Skeletal muscle tissue (tissue), 4 donors: ENCODE data around the gene GNAO1. TPM values are rescaled to one million over a fixed set of nuclear protein-coding genes. Genes with fewer than 3 reads are reported as not detected.
"Not testable (repeated sequence)": the region's sequence is repeated elsewhere in the genome, so short reads cannot be mapped to it uniquely, and the experiment has no call there.

ENCODE experiments used
- H3K27ac ChIP-seq: one replicate; pipeline ENCODE4 v1.7.0; 2013; ENCODE audit warnings: mild to moderate bottlenecking, low read depth, low read length, inconsistent platforms
- H3K27me3 ChIP-seq, 3 donors: one replicate each; pipeline ENCODE4 v1.7.0; 2013; ENCODE audit warnings: low read length in 3 of 3; ENCODE audit not compliant: control insufficient read depth in 3 of 3, insufficient read depth in 3 of 3
- H3K36me3 ChIP-seq, 3 donors: one replicate each; pipeline ENCODE4 v1.7.0; 2013; ENCODE audit warnings: low read length in 3 of 3; ENCODE audit not compliant: control insufficient read depth in 3 of 3, insufficient read depth in 3 of 3
- H3K4me1 ChIP-seq, 3 donors: one replicate each; pipeline ENCODE4 v1.7.0; 2013; ENCODE audit warnings: low read length in 3 of 3, mild to moderate bottlenecking in 3 of 3; ENCODE audit not compliant: control insufficient read depth in 3 of 3, insufficient read depth in 3 of 3
- H3K4me3 ChIP-seq, 3 donors: one replicate each; pipeline ENCODE4 v1.7.0; 2013; ENCODE audit warnings: low read length in 3 of 3
- H3K9ac ChIP-seq, 3 donors: one replicate each; pipeline ENCODE4 v1.7.0; 2013; ENCODE audit warnings: low read length in 3 of 3, mild to moderate bottlenecking in 3 of 3, moderate library complexity in 2 of 3, low read depth in 1 of 3
- H3K9me3 ChIP-seq, 3 donors: one replicate each; pipeline ENCODE4 v1.7.0; 2013; ENCODE audit warnings: low read length in 3 of 3; ENCODE audit not compliant: control insufficient read depth in 3 of 3
- total RNA-seq: library from RNA; depleted of rRNA; stranded (reverse); fragments of >200 nt; gene quantifications from one replicate; pipeline ENCODE4 v1.2.3, GENCODE V29; 2014
- donor health status: Osteomylitis.

GNAO1 gene
- total RNA-seq, 1 donor from 2014 or later: under 0.01 TPM

DNA sequence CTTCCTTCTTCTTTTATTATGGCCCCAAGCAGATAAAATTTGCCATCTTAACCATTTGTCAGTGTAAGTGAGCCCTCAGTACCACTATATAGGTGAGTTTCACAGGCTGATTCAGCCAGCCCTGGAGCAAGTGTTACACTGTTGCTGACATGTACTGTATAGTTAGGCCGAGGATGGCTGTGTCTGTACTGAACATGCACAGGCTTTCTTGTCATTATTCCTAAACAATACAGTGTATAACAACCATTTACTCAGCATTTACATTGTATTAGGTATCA, 180.3 kb downstream of the GNAO1 start:
- Histone ChIP-seq H3K9me3 (no peaks in the 10 kb centered on the region), H3K36me3 (peaks cover 11 to 26% (median 19%) of the 10 kb centered on the region in 3 donors), H3K9ac (no peak overlapping the region), H3K4me1 (peaks cover 18 to 35% (median 22%) of the 10 kb centered on the region in 3 donors), H3K27me3 (no peaks in the 10 kb centered on the region), H3K4me3 (no peak overlapping the region), H3K27ac (no peak overlapping the region)

DNA sequence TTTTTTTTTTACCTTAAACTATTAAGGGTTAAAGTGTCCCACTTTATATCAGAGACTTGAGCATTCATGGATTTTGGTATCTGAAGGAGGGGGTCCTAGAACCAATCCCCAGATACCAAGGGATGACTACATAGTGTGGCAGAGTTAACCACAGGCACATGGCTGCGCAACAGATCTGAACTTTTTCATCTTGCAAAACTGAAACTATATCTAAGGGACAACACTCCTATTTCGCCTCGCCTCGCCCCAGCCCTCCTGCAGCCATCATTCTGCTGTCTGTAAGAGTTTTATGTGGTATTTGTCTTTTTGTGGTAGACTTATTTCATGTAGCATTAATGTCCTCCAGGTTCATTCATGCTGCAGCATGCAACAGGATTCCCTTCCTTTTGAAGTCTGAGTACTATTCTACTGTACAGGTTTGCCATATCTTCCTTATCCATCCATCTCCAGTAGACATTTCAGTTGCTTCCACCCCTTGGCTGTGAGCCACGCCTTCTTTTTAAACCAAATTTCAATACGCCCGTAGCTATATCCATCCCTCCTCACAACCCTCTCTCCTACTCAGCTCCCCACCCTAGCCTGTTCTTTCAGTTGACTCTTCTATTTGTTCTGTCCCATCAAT, 180.8 kb downstream of the GNAO1 start:
- H3K4me3 ChIP-seq: no peak overlapping the region
- no peak overlapping the region for H3K9ac ChIP-seq
- peaks cover 18 to 35% (median 22%) of the 10 kb centered on the region in 3 donors for H3K4me1 ChIP-seq
- H3K9me3 ChIP-seq: no peaks in the 10 kb centered on the region
- peaks cover 8 to 21% (median 14%) of the 10 kb centered on the region in 3 donors for H3K36me3 ChIP-seq
- H3K27ac ChIP-seq: no peak overlapping the region
- H3K27me3 ChIP-seq: no peaks in the 10 kb centered on the region

DNA sequence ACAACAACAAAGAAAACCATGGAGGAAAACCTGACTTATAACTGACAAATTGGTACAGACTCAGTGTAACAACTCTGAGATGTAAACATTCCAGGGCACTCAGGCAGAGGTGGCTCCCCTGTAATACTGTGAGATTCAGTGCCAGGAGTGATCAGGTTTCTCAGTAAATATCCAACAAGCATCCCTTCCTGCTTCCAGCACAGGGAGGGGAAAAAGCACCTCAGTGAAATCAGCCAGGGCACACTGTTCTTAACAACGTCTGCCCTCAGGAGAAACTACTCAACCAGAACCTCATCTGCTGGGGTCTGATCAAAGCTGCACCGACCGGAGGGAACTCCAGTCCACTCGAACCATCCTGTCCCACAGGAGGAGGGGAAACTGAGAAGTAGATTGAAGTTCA, 181.7 kb downstream of the GNAO1 start:
- peak overlapping the region; percentile 8 for H3K27ac ChIP-seq
- H3K4me3 ChIP-seq: no peak overlapping the region
- H3K4me1 ChIP-seq: peaks cover 18 to 32% (median 19%) of the 10 kb centered on the region in 3 donors
- H3K9me3 ChIP-seq: no peaks in the 10 kb centered on the region
- H3K36me3 ChIP-seq: peaks cover 2 to 12% (median 6%) of the 10 kb centered on the region in 3 donors
- H3K9ac ChIP-seq: peak overlapping the region in 1 of 3 donors; percentile 40
- no peaks in the 10 kb centered on the region for H3K27me3 ChIP-seq

DNA sequence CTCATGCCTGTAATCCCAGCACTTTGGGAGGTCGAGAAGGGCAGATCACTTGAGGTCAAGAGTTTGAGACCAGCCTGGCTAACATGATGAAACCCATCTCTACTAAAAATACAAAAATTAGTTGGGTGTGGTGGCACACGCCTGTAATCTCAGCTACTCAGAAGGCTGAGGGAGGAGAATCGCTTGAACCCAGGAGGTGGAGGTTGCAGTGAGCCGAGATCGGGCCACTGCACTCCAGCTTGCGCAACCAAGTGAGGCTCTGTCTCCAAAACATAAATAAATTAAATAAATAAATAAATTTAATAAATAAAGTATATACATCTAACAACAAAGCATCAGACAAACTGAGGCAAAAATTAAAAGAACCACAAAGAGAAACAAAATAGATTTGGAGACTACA, 184.5 kb downstream of the GNAO1 start:
- H3K9ac ChIP-seq, H3K4me3 ChIP-seq, H3K9me3 ChIP-seq, H3K27me3 ChIP-seq, H3K27ac ChIP-seq: not testable (repeated sequence)
- Histone ChIP-seq H3K36me3 (peaks cover 7 to 10% (median 8%) of the 10 kb centered on the region in 3 donors), H3K4me1 (peaks cover 17 to 24% (median 18%) of the 10 kb centered on the region in 3 donors)

DNA sequence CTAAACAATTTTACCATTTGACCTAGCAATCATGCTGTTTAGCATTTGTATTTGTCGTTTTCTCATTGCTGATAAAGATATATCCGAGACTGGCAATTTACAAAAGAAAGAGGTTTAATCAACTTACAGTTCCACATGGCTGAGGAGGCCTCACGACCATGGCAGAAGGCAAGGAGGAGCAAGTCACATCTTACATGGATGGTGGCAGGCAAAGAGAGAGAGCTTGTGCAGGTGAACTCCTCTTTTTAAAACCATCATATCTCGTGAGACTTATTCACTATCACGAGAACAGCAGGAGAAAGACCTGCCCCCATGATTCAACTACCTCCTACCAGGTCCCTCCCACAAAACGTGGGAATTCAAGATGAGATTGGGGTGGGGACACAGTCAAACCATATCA, 187.8 kb downstream of the GNAO1 start:
- peaks cover 19 to 42% (median 36%) of the 10 kb centered on the region in 3 donors for H3K36me3 ChIP-seq
- not testable (repeated sequence) for H3K27ac ChIP-seq, H3K9ac ChIP-seq, H3K4me3 ChIP-seq, H3K27me3 ChIP-seq, H3K4me1 ChIP-seq, H3K9me3 ChIP-seq

DNA sequence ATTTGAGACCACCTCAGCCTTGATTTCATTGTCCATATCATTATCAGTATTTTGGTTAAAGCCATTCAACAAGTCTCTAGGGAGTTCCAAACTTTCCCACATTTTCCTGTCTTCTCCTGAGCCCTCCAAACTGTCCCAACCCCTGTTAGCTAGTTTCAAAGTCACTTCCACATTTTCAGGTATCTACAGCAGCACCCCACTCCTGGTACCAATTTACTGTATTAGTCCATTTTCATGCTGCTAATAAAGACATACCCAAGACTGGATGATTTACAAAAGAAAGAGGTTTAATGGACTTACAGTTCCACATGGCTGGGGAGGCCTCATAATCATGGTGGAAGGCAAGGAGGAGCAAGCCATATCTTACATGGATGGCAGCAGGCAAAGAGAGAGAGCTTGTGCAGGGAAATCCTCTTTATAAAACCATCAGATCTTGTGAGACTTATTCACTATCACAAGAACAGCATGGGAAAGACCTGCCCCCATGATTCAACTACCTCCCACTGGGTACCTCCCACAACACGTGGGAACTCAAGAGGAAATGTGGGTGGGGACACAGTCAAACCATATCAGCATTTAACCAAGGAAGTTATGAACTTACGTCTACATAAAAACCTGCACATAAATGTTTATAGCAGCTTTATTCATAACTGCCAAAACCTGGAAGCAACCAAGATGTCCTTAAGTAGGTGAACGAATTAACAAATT, 189.6 kb downstream of the GNAO1 start:
- not testable (repeated sequence) for H3K27me3 ChIP-seq, H3K4me3 ChIP-seq, H3K27ac ChIP-seq, H3K4me1 ChIP-seq, H3K9me3 ChIP-seq, H3K9ac ChIP-seq
- H3K36me3 ChIP-seq: peaks cover 33 to 54% (median 45%) of the 10 kb centered on the region in 3 donors

DNA sequence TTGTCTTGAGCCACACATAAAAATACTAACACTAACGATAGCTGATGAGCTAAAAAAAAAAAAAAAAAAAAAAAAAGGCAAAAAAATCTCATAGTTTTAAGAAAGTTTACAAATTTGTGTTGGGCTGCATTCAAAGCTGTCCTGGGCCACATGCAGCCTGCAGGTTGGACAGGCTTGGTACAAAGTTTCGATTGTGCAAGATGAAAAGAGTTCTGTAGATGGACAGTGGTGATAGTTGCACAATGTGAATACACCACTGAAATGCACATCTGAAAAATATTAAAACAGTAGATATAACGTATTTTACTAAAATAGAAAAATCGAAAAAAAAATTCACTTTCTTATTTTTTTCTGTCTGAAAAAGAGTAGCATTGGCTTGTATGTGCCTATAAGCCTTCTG, 191.2 kb downstream of the GNAO1 start:
- H3K27ac ChIP-seq: no peak overlapping the region
- H3K4me1 ChIP-seq: no peaks in the 10 kb centered on the region
- H3K36me3 ChIP-seq: peaks cover 38 to 58% (median 49%) of the 10 kb centered on the region in 3 donors
- no peaks in the 10 kb centered on the region for H3K27me3 ChIP-seq
- peaks cover 0 to 4% (median 4%) of the 10 kb centered on the region in 3 donors for H3K9me3 ChIP-seq
- no peak overlapping the region for H3K4me3 ChIP-seq
- no peak overlapping the region for H3K9ac ChIP-seq

DNA sequence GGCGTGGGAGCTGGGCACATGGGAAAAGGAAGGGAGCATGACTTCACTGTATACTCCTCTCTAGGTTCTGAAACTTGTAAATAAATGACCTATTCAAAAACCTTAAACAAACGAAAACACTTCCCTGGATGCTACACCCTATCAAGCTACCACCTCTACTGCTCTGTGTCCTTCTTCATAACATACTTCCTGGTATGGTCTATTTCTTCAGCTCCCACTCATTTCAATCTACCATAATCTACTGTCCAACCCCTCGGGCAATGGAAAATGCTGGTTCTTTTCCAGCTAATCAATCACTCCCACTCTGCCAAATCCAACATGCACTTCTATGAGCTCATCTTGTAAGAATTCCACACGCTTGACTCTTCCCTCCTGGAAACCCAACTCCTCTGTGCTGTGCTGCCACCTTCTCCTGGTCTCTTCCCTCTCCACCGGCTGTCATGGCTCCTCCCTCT, 191.6 kb downstream of the GNAO1 start:
- H3K4me3 ChIP-seq: no peak overlapping the region
- no peaks in the 10 kb centered on the region for H3K4me1 ChIP-seq
- no peak overlapping the region for H3K27ac ChIP-seq
- peaks cover 42 to 63% (median 53%) of the 10 kb centered on the region in 3 donors for H3K36me3 ChIP-seq
- H3K27me3 ChIP-seq: no peaks in the 10 kb centered on the region
- no peak overlapping the region for H3K9ac ChIP-seq
- H3K9me3 ChIP-seq: peaks cover 0 to 4% (median 4%) of the 10 kb centered on the region in 3 donors

DNA sequence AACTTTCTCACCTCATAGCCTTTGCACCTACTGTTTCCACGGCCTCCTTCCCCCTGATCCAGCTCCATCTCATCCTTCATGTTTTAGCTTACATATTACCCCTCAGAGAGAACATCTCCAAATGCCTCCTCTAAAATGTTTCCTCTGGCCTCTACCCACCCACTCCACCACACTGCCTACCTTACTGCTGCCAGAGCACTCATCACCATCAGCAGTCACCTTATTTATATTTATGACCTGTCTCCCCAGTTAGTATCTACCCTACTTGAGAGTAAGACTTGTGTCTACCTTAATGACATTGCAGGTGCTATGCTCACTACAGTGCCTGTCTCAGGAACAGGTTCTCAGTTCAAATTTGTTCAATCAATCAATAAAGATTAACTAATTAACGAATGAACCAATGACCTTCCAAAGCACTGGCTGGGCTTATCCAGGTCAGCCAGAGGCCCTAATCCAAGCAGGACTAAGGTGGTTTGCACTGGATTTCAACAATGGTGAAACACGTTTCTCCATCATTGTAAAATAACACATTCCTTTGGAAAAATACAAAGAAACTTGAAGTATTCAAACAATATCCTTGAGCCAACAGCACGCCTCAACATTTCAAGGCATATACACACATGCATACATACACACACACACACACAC, 192.9 kb downstream of the GNAO1 start:
- Histone ChIP-seq H3K27ac (no peak overlapping the region), H3K27me3 (no peaks in the 10 kb centered on the region), H3K36me3 (peaks cover 46 to 73% (median 57%) of the 10 kb centered on the region in 3 donors), H3K4me1 (no peaks in the 10 kb centered on the region), H3K9ac (no peak overlapping the region), H3K4me3 (no peak overlapping the region), H3K9me3 (peaks cover 0 to 4% (median 4%) of the 10 kb centered on the region in 3 donors)

DNA sequence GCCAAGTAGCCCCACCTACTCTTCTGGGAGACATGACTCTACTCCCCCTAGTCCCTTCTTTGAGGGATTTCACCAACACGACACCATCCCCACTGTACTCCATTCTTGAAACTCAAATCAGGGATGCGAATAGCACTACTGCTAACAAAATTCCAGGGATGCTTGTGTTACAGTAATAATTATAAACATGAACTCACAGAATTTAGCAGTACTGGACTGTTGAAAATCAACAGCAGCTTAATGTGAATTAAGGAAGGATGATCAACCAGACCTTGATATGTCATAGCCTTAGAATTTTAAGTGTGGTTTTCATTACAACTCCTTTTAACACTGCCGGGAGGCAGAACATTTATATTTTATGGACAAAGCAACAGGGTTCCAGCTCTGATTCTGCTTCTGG, 196.1 kb downstream of the GNAO1 start:
- Histone ChIP-seq H3K36me3 (peaks cover 37 to 53% (median 45%) of the 10 kb centered on the region in 3 donors), H3K9me3 (no peaks in the 10 kb centered on the region), H3K4me1 (peaks cover 0 to 4% (median 0%) of the 10 kb centered on the region in 3 donors), H3K27me3 (no peaks in the 10 kb centered on the region), H3K4me3 (no peak overlapping the region), H3K9ac (no peak overlapping the region), H3K27ac (no peak overlapping the region)
